D721Med (cell line): ENCODE data around the gene HDAC7.
A peak's percentile ranks its signal among the peaks of the same experiment; 100 is the strongest.

ENCODE experiments used
- DNase-seq: peaks from one replicate; pipeline ENCODE4 v3.0.0; 2011; ENCODE audit warnings: low spot score; ENCODE audit not compliant: insufficient read length
- FAIRE-seq: peaks from 2 replicates; lab custom pipeline; 2011; peaks lifted over from hg19 to GRCh38; lab: Jason Lieb, UNC
- CTCF ChIP-seq: IDR thresholded peaks from 2 replicates; pipeline ENCODE4 v1.5.1; 2012; ENCODE audit warnings: mild to moderate bottlenecking, control low read depth; ENCODE audit not compliant: insufficient read depth; ENCODE audit errors: missing control alignments

The HDAC7 gene

GRCh38 chr12:47822401-47822800, 2.7 kb upstream of the HDAC7 start:
- DNase-seq = no peak
- no peak for FAIRE-seq
- no peak for TF ChIP-seq CTCF

GRCh38 chr12:47821346-47821706, 1.6 kb upstream of the HDAC7 start:
- no peak for FAIRE-seq
- TF ChIP-seq CTCF = no peak

GRCh38 chr12:47820631-47821345, 1.1 kb upstream of the HDAC7 start:
- TF ChIP-seq CTCF = no peak
- FAIRE-seq = no peak
- no peak for DNase-seq

More at GRCh38 chr12:47821346-47821706, 1.6 kb upstream of the HDAC7 start:
- DNase-seq = no peak

- no peak for DNase-seq
- no peak for FAIRE-seq
- peak; percentile 14 for TF ChIP-seq CTCF
These were observed 386 bp downstream of the HDAC7 start for GRCh38 chr12:47819138-47819895.

- FAIRE-seq = no peak
These were observed 1.1 kb downstream of the HDAC7 start for GRCh38 chr12:47818467-47819137.

GRCh38 chr12:47818007-47818376, 1.7 kb downstream of the HDAC7 start:
- no peak for DNase-seq
- no peak for TF ChIP-seq CTCF
- FAIRE-seq = no peak

More at GRCh38 chr12:47818467-47819137, 1.1 kb downstream of the HDAC7 start:
- no peak for TF ChIP-seq CTCF
- no peak for DNase-seq
